ENCODE results near the gene RAD54L.

GRCh38 chr1:46203738-46204405 lies 43.7 kb upstream of the RAD54L start:
- TF ChIP-seq POLR2AphosphoS5 (IDR thresholded peaks at IDR 0.05; ENCODE audit: low read depth, low read length): no peak
- no peak for TF ChIP-seq POLR2A (IDR thresholded peaks at IDR 0.05; ENCODE audit: low read depth, low read length)
- TF ChIP-seq TAF1 (IDR thresholded peaks at IDR 0.05; ENCODE audit: low read depth, low read length): no peak
- TF ChIP-seq SPI1 (IDR thresholded peaks at IDR 0.05; ENCODE audit: low read depth, low read length): no peak

All from GM12891 (cell line).